GM12878 (cell line): ENCODE measurements around the gene TULP1. TPM values are rescaled to one million over a fixed set of nuclear protein-coding genes. Genes with fewer than 3 reads are reported as not detected.
A peak's percentile ranks its signal among the peaks of the same experiment; 100 is the strongest.

ENCODE experiments used
- BACH1 ChIP-seq: fragments of 450-650 bp; IDR thresholded peaks from 2 replicates; pipeline ENCODE4 v1.6.1; 2017; ENCODE audit warnings: mild to moderate bottlenecking, borderline replicate concordance
- CBX3 ChIP-seq: fragments of 200-600 bp; sonication (generic); IDR thresholded peaks from 2 replicates; pipeline ENCODE4 v1.6.1; 2016; ENCODE audit warnings: low read depth, borderline replicate concordance
- DPF2 ChIP-seq: fragments of 450-650 bp; IDR thresholded peaks from 2 replicates; pipeline ENCODE4 v1.6.1; 2017; ENCODE audit warnings: mild to moderate bottlenecking
- ETV6 ChIP-seq, 2 experiments: fragments of 450-650 bp in 1 of 2; IDR thresholded peaks in 1 of 2; conservative IDR thresholded peaks in 1 of 2; 2 replicates each; pipeline ENCODE4 v1.6.1; 2014; ENCODE audit warnings: antibody characterized with exemption in 1 of 2, borderline replicate concordance in 1 of 2, low read depth in 1 of 2, mild to moderate bottlenecking in 1 of 2, moderate library complexity in 1 of 2
- FOXM1 ChIP-seq: IDR thresholded peaks from 2 replicates; pipeline ENCODE4 v1.6.1; 2012; ENCODE audit warnings: low read depth, mild to moderate bottlenecking, inconsistent platforms, low read length, moderate library complexity
- GABPA ChIP-seq: IDR thresholded peaks from 2 replicates; pipeline ENCODE4 v1.6.1; 2014; ENCODE audit warnings: antibody characterized with exemption, low read depth, mild to moderate bottlenecking, inconsistent platforms
- IKZF2 ChIP-seq, 2 experiments: fragments of 450-650 bp; IDR thresholded peaks; 2 replicates each; pipeline ENCODE4 v1.6.1; 2017; ENCODE audit warnings: mild to moderate bottlenecking in 2 of 2, moderate library complexity in 2 of 2
- IRF5 ChIP-seq: fragments of 450-650 bp; IDR thresholded peaks from 2 replicates; pipeline ENCODE4 v1.6.1; 2017; ENCODE audit warnings: borderline replicate concordance
- KDM1A ChIP-seq: fragments of 200-600 bp; sonication (generic); IDR thresholded peaks from 2 replicates; pipeline ENCODE4 v1.6.1; 2016; ENCODE audit warnings: borderline replicate concordance
- MTA2 ChIP-seq: fragments of 450-650 bp; IDR thresholded peaks from 2 replicates; pipeline ENCODE4 v1.6.1; 2016; ENCODE audit warnings: low read depth, mild to moderate bottlenecking, moderate library complexity
- NKRF ChIP-seq: fragments of 450-650 bp; conservative IDR thresholded peaks from 2 replicates; pipeline ENCODE4 v1.6.1; 2017; ENCODE audit warnings: mild to moderate bottlenecking, moderate library complexity
- POLR2AphosphoS5 ChIP-seq: IDR thresholded peaks from 2 replicates; pipeline ENCODE4 v1.6.1; 2011; ENCODE audit warnings: mild to moderate bottlenecking, low read length, inconsistent platforms
- RAD51 ChIP-seq: fragments of 450-650 bp; IDR thresholded peaks from 2 replicates; pipeline ENCODE4 v1.6.1; 2016; ENCODE audit warnings: moderate library complexity, mild to moderate bottlenecking, inconsistent platforms
- SMAD1 ChIP-seq: fragments of 450-650 bp; IDR thresholded peaks from 2 replicates; pipeline ENCODE4 v1.6.1; 2018; ENCODE audit warnings: mild to moderate bottlenecking, low read depth; ENCODE audit not compliant: partially characterized antibody
- STAT3 ChIP-seq: IDR thresholded peaks from 2 replicates; pipeline ENCODE4 v1.6.1; 2011; ENCODE audit warnings: low read depth, low read length, improper control_type of control experiment
- TCF3 ChIP-seq: IDR thresholded peaks from 2 replicates; pipeline ENCODE4 v1.6.1; 2012; ENCODE audit warnings: low read depth, mild to moderate bottlenecking, low read length, borderline replicate concordance; ENCODE audit not compliant: insufficient read depth
- ZNF622 ChIP-seq: fragments of 450-650 bp; IDR thresholded peaks from 2 replicates; pipeline ENCODE4 v1.6.1; 2017; ENCODE audit warnings: mild to moderate bottlenecking, inconsistent platforms
- polyA plus RNA-seq, 11 experiments: library from polyadenylated mRNA; depleted of rRNA in 4 of 11; unstranded in 6 of 11; stranded (reverse) in 5 of 11; fragments of >200 nt; fragmentation: Nextera tagmentation in 4 of 11; fragmentation: Illumina TruSeq in 1 of 11; extraction: Ambion mirVana in 4 of 11; extraction: Trizol in 1 of 11; gene quantifications; 1 replicate in 1 of 11; 2 replicates in 10 of 11; pipeline versions ENCODE4 v1.2.1 to v1.2.3, GENCODE V29; 2011 to 2016; ENCODE audit warnings: inconsistent platforms in 2 of 11, missing spikeins in 2 of 11, low read depth in 1 of 11
- total RNA-seq, 4 experiments: library from RNA; depleted of rRNA in 3 of 4; stranded (reverse); fragments of >200 nt in 3 of 4; fragmentation: Illumina TruSeq in 1 of 4; extraction: Trizol in 1 of 4; gene quantifications; 2 replicates each; pipeline versions ENCODE4 v1.2.1 to v1.2.3, GENCODE V29; 2013 to 2021
- TF ChIP-seq, protein P1 (sequence below): IDR thresholded peaks from 2 replicates; pipeline ENCODE4 v1.6.1; 2011; ENCODE audit warnings: borderline replicate concordance, low read depth, mild to moderate bottlenecking, moderate library complexity, low read length; ENCODE audit not compliant: insufficient read depth, poor library complexity, severe bottlenecking
- TF ChIP-seq, protein P2 (sequence below): fragments of 150-350 bp; IDR thresholded peaks from 2 replicates; pipeline ENCODE4 v1.6.1; 2016; ENCODE audit warnings: low read depth, low read length
- TF ChIP-seq, protein P3 (sequence below): IDR thresholded peaks from 2 replicates; pipeline ENCODE4 v1.6.1; 2011; ENCODE audit warnings: low read depth, low read length, improper control_type of control experiment, borderline replicate concordance

The TULP1 gene
- total and polyA plus RNA-seq, 10 of the 15 experiments (the other 5 are each of a cell fraction or from before 2014, with no cell fraction given) = not detected

DNA sequence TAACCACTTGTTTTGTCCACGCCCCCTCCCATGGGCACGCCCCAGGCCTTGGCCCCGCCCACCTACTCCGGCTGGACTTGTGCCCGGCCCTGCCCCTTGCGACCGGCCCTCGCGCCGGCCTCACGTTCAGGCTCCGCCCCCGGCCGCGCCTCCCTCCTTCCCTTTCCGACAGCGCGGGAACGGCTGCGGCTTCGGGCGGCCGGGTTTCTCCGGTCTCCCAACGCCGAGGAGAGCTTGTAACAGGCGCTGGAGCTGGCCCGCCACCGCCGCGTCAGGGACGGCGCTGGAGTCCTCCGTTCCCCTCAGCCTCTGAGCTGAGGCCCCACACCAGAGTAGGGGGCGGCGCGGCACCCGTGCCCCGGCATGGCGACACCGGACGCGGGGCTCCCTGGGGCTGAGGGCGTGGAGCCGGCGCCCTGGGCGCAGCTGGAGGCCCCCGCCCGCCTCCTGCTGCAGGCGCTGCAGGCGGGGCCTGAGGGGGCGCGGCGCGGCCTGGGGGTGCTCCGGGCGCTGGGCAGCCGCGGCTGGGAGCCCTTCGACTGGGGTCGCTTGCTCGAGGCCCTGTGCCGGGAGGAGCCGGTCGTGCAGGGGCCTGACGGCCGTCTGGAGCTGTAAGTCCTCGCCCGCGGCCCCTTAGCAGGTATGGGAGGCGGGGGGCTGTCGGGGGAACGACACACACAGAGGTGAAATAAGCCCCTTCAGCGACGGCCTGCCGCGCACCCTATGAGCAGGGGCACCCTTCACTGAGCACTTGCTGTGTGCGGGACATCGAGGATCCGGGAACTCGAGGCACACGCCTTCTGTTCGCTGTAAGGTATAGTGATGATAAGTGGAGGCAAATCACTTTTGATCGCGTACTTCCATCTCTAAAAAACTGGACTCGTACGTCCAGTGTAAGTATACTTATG is 60.3 kb downstream of the TULP1 start, which contains the start of gene FANCE (continued):
- TF ChIP-seq BACH1 = no peak
- peak; percentile 95 for TF ChIP-seq NKRF
- TF ChIP-seq, protein P1, sequence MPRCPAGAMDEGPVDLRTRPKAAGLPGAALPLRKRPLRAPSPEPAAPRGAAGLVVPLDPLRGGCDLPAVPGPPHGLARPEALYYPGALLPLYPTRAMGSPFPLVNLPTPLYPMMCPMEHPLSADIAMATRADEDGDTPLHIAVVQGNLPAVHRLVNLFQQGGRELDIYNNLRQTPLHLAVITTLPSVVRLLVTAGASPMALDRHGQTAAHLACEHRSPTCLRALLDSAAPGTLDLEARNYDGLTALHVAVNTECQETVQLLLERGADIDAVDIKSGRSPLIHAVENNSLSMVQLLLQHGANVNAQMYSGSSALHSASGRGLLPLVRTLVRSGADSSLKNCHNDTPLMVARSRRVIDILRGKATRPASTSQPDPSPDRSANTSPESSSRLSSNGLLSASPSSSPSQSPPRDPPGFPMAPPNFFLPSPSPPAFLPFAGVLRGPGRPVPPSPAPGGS = no peak
- TF ChIP-seq STAT3 = no peak
- TF ChIP-seq KDM1A = no peak
- TF ChIP-seq TCF3 = 0 out of 2 replicates have a peak, but pooled peaks have one; percentile 26
- no peak for TF ChIP-seq ETV6 (conservative IDR thresholded peaks at IDR 0.05 in 1 of 2, IDR thresholded peaks at IDR 0.05 in 1 of 2; ENCODE audit: borderline replicate concordance in 1 of 2, low read depth in 1 of 2)
- TF ChIP-seq GABPA = no peak
- TF ChIP-seq RAD51 = no peak
- TF ChIP-seq POLR2AphosphoS5 = no peak
- TF ChIP-seq ZNF622 = no peak
- TF ChIP-seq IKZF2 (IDR thresholded peaks at IDR 0.05) = no peak
- TF ChIP-seq DPF2 = peak; percentile 66
- TF ChIP-seq MTA2 = no peak
- no peak for TF ChIP-seq FOXM1
- TF ChIP-seq, protein P2, sequence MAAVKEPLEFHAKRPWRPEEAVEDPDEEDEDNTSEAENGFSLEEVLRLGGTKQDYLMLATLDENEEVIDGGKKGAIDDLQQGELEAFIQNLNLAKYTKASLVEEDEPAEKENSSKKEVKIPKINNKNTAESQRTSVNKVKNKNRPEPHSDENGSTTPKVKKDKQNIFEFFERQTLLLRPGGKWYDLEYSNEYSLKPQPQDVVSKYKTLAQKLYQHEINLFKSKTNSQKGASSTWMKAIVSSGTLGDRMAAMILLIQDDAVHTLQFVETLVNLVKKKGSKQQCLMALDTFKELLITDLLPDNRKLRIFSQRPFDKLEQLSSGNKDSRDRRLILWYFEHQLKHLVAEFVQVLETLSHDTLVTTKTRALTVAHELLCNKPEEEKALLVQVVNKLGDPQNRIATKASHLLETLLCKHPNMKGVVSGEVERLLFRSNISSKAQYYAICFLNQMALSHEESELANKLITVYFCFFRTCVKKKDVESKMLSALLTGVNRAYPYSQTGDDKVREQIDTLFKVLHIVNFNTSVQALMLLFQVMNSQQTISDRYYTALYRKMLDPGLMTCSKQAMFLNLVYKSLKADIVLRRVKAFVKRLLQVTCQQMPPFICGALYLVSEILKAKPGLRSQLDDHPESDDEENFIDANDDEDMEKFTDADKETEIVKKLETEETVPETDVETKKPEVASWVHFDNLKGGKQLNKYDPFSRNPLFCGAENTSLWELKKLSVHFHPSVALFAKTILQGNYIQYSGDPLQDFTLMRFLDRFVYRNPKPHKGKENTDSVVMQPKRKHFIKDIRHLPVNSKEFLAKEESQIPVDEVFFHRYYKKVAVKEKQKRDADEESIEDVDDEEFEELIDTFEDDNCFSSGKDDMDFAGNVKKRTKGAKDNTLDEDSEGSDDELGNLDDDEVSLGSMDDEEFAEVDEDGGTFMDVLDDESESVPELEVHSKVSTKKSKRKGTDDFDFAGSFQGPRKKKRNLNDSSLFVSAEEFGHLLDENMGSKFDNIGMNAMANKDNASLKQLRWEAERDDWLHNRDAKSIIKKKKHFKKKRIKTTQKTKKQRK = no peak
- TF ChIP-seq CBX3 = no peak
- no peak for TF ChIP-seq SMAD1
- TF ChIP-seq, protein P3, sequence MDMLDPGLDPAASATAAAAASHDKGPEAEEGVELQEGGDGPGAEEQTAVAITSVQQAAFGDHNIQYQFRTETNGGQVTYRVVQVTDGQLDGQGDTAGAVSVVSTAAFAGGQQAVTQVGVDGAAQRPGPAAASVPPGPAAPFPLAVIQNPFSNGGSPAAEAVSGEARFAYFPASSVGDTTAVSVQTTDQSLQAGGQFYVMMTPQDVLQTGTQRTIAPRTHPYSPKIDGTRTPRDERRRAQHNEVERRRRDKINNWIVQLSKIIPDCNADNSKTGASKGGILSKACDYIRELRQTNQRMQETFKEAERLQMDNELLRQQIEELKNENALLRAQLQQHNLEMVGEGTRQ = no peak
- TF ChIP-seq IRF5 = no peak
